GM12878 (cell line): ENCODE data around the gene RIPPLY3.

ENCODE experiments used
- CHD4 ChIP-seq: fragments of 200-600 bp; sonication (generic); IDR thresholded peaks from 2 replicates; pipeline ENCODE4 v1.6.1; 2016; ENCODE audit warnings: mild to moderate bottlenecking
- ESRRA ChIP-seq: IDR thresholded peaks from 2 replicates; pipeline ENCODE4 v1.6.1; 2012; ENCODE audit warnings: mild to moderate bottlenecking, low read length, improper control_type of control experiment
- EZH2 ChIP-seq: IDR thresholded peaks from 2 replicates; pipeline ENCODE4 v1.6.1; 2012; ENCODE audit warnings: low read depth, mild to moderate bottlenecking, control low read depth, inconsistent platforms, low read length, borderline replicate concordance; ENCODE audit not compliant: control insufficient read depth
- YY1 ChIP-seq: IDR thresholded peaks from 2 replicates; pipeline ENCODE4 v1.6.1; 2011; ENCODE audit warnings: low read depth, mild to moderate bottlenecking, low read length
- TF ChIP-seq, protein P1 (sequence below): fragments of 450-650 bp; IDR thresholded peaks from 2 replicates; pipeline ENCODE4 v1.6.1; 2017; ENCODE audit warnings: antibody characterized with exemption, mild to moderate bottlenecking, moderate library complexity
- TF ChIP-seq, protein P2 (sequence below): fragments of 450-650 bp; IDR thresholded peaks from 2 replicates; pipeline ENCODE4 v1.6.1; 2016; ENCODE audit warnings: mild to moderate bottlenecking, moderate library complexity, borderline replicate concordance
- TF ChIP-seq, protein P3 (sequence below), 3 experiments: IDR thresholded peaks in 2 of 3; conservative IDR thresholded peaks in 1 of 3; 2 replicates each; pipeline ENCODE4 v1.5.1; 2011; ENCODE audit warnings: low read depth in 3 of 3, low read length in 3 of 3, mild to moderate bottlenecking in 3 of 3, control low read depth in 2 of 3, moderate library complexity in 2 of 3, inconsistent platforms in 1 of 3, mixed read lengths in 1 of 3; ENCODE audit not compliant: control insufficient read depth in 2 of 3, insufficient read depth in 1 of 3; ENCODE audit errors: extremely low read depth in 1 of 3

DNA sequence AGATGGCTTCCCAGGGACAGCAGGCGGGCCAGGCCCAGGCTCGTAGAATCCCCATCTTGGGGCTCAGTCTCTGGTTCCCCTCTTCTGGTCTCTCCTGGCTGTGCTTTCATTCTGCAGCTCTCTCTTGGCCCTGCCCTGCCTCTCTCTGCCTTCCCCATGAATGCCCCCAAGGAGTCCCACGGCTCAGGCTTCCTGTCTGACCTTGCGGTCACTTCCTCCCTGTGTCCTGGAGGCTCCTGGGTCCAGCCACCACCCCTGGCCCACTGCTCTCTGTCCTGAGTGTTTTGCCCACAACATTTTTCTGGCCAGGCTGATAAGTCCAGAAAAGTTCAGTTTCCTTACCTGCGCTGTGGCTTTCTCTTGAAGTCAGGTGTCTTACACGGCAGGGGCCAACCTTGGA is 37.3 kb downstream of the RIPPLY3 start:
- no peak for TF ChIP-seq YY1
- no peak for TF ChIP-seq ESRRA
- TF ChIP-seq CHD4: no peak
- TF ChIP-seq, protein P1, sequence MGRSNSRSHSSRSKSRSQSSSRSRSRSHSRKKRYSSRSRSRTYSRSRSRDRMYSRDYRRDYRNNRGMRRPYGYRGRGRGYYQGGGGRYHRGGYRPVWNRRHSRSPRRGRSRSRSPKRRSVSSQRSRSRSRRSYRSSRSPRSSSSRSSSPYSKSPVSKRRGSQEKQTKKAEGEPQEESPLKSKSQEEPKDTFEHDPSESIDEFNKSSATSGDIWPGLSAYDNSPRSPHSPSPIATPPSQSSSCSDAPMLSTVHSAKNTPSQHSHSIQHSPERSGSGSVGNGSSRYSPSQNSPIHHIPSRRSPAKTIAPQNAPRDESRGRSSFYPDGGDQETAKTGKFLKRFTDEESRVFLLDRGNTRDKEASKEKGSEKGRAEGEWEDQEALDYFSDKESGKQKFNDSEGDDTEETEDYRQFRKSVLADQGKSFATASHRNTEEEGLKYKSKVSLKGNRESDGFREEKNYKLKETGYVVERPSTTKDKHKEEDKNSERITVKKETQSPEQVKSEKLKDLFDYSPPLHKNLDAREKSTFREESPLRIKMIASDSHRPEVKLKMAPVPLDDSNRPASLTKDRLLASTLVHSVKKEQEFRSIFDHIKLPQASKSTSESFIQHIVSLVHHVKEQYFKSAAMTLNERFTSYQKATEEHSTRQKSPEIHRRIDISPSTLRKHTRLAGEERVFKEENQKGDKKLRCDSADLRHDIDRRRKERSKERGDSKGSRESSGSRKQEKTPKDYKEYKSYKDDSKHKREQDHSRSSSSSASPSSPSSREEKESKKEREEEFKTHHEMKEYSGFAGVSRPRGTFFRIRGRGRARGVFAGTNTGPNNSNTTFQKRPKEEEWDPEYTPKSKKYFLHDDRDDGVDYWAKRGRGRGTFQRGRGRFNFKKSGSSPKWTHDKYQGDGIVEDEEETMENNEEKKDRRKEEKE: no peak
- no peak for TF ChIP-seq EZH2
- TF ChIP-seq, protein P2, sequence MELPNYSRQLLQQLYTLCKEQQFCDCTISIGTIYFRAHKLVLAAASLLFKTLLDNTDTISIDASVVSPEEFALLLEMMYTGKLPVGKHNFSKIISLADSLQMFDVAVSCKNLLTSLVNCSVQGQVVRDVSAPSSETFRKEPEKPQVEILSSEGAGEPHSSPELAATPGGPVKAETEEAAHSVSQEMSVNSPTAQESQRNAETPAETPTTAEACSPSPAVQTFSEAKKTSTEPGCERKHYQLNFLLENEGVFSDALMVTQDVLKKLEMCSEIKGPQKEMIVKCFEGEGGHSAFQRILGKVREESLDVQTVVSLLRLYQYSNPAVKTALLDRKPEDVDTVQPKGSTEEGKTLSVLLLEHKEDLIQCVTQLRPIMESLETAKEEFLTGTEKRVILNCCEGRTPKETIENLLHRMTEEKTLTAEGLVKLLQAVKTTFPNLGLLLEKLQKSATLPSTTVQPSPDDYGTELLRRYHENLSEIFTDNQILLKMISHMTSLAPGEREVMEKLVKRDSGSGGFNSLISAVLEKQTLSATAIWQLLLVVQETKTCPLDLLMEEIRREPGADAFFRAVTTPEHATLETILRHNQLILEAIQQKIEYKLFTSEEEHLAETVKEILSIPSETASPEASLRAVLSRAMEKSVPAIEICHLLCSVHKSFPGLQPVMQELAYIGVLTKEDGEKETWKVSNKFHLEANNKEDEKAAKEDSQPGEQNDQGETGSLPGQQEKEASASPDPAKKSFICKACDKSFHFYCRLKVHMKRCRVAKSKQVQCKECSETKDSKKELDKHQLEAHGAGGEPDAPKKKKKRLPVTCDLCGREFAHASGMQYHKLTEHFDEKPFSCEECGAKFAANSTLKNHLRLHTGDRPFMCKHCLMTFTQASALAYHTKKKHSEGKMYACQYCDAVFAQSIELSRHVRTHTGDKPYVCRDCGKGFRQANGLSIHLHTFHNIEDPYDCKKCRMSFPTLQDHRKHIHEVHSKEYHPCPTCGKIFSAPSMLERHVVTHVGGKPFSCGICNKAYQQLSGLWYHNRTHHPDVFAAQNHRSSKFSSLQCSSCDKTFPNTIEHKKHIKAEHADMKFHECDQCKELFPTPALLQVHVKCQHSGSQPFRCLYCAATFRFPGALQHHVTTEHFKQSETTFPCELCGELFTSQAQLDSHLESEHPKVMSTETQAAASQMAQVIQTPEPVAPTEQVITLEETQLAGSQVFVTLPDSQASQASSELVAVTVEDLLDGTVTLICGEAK: no peak
- TF ChIP-seq, protein P3, sequence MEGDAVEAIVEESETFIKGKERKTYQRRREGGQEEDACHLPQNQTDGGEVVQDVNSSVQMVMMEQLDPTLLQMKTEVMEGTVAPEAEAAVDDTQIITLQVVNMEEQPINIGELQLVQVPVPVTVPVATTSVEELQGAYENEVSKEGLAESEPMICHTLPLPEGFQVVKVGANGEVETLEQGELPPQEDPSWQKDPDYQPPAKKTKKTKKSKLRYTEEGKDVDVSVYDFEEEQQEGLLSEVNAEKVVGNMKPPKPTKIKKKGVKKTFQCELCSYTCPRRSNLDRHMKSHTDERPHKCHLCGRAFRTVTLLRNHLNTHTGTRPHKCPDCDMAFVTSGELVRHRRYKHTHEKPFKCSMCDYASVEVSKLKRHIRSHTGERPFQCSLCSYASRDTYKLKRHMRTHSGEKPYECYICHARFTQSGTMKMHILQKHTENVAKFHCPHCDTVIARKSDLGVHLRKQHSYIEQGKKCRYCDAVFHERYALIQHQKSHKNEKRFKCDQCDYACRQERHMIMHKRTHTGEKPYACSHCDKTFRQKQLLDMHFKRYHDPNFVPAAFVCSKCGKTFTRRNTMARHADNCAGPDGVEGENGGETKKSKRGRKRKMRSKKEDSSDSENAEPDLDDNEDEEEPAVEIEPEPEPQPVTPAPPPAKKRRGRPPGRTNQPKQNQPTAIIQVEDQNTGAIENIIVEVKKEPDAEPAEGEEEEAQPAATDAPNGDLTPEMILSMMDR (IDR thresholded peaks at IDR 0.05 in 2 of 3, conservative IDR thresholded peaks at IDR 0.05 in 1 of 3; ENCODE audit: control insufficient read depth in 2 of 3, extremely low read depth in 1 of 3, insufficient read depth in 1 of 3, low read depth in 3 of 3, low read length in 3 of 3): no peak
